GM18502 (cell line): Measurements from ENCODE around the gene ZNF487.
"Not testable (repeated sequence)": the region's sequence is repeated elsewhere in the genome, so short reads cannot be mapped to it uniquely, and the experiment has no call there.

Source experiments
- ATAC-seq: cut with Tn5 transposase; IDR thresholded peaks from one replicate; pipeline ENCODE4 v1.9.1; 2021; ENCODE audit warnings: mild to moderate bottlenecking; ENCODE audit not compliant: unreplicated experiment, poor library complexity

Gene ZNF487

DNA sequence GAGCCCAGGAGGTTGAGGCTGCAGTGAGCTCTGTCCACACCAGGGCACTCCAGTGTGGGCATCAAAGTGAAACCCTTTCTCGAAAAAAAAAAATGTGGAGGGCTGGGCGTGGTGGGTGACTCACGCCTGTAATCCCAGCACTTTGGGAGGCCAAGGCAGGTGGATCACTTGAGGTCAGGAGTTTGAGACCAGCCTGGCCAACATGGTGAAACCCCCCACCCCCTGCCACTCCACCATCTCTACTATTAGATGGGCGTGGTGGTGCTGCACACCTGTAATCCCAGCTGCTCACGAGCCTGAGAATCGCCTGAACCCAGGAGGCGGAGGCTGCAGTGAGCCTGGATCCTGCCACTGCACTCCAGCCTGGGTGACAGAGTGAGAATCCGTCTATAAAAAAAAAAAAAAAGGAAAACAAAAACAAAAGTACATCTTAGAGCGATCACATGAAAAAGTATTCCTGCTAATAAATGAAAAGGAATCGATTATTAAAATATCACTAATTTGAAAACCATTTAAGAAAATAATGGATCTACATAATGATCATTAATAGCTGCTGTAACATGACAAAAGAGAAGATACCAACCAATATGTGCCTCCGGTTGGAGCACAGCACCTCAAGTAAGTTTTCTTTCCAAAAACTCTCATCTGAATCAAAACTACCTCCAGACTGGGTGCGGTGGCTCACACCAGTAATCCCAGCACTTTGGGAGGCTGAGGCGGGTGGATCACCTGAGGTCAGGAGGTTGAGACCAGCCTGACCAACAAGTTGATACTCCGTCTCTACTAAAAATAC, 32.8 kb upstream of the ZNF487 start:
- no peak for ATAC-seq

GRCh38 chr10:43404704-43405084, 32.2 kb upstream of the ZNF487 start:
- no peak for ATAC-seq

DNA sequence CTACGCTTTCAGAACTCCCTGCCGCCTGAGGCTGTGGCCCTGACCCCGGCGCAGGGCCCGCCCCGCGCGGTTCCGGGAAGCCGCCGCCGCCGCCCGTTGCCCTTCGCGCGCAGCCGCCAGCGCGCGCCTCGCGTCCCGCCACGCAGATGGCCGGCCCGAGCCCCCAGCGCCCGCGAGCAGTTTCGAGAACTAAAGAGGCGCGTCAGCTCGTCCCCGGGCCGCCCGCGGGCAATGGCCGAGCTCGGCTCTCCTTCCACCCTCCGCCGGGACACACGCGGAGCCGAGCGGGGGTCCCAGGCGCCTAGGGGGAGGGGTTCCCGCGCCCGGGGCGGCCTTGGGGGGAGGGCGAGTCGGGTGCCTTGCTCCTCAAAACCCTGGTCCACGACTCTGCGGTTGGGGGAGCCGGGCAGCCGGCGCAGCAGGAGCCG, 29.7 kb upstream of the ZNF487 start:
- ATAC-seq: peak; percentile 28

- peak; percentile 54 for ATAC-seq
Observed at GRCh38 chr10:43407576-43408330, 29.2 kb upstream of the ZNF487 start.

DNA sequence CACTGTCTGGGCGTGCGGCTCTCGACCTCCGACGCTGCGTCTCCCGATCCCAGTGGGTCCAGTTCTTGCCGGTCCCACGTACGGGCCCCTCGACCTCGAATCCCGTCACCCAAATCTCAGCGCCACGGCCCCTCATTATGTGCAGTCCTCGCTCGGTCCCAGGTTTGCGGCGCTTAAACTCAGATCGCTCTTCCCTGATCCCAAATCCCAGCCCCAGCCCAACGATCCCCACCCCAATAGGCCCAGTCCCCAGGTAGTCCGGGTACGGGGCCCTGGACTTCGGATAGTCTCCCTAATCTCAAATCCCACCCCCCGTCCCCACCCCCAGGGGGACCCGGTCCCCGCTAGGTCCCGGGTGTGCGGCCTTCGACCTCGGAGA, 28.6 kb upstream of the ZNF487 start:
- ATAC-seq: no peak

DNA sequence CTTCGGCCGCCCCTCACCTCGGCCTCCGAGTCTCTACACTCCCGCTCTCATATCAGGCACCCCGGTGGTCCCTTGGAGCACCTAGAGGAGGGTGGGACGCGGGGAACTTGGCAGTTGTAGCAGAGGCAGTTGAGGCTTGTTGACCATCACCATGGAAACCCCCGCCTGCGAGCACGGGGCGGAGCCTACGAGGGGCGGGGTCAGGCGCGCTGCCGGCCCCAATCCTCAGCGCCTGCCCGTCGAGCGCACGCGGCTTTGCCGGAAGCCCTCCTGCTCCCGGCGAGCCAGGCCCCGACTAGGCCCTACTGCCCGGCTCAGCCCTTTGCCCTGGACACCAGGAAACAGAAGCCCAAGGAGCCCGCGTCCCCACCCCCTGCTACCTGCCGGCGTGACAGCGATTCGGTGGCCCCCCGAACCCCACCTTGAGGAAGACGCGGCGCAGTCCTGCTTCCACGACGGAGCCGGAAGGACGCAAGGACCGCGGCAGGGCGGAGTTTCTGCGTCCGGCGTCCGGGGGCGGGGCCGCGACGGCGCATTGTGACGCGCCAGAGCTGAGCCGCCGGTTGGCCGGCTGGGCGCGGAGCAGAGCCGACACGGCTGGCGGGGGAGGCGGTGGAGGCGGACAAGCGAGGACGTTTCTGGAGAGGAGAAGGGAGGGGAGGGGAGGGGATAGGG, 28.1 kb upstream of the ZNF487 start, which contains the start of gene HNRNPF:
Gene HNRNPF, minus strand, starts transcription at position 477 of the 675 bp plus-strand sequence. CDS start 21,302 bp downstream, outside the sequence.
- peak; percentile 71 for ATAC-seq

DNA sequence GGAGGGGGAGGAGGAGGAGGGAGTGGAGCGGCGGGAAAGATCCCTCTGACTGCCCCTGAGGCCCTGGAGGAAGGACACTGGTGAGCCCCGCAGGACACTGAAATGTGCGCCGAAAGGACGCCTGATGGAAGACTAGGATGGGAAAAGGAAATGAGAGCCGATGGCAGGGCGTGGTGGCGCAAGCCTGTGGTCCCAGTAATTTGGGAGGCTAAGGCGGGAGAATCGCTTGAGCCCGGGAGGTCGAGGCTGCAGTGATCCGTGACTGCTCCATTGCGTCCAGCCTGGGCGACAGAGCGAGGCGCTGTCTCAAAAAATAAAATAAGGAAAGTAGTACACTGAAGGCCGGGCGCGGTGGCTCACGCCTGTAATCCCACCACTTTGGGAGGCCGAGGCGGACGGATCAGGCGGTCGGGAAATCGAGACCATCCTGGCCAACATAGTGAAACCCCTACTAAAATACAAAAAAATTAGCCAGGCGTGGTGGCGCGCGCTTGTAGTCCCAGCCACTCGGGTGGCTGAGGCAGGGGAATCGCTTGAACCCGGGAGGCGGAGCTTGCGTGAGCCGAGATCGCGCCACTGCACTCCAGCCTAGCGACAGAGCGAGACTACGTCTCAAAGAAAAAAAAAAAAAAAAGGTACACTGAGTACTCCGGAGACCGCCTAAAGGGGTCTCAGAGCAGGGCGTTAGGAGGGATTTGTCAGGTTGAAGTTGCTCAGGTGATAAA, 27.4 kb upstream of the ZNF487 start:
- ATAC-seq: no peak

DNA sequence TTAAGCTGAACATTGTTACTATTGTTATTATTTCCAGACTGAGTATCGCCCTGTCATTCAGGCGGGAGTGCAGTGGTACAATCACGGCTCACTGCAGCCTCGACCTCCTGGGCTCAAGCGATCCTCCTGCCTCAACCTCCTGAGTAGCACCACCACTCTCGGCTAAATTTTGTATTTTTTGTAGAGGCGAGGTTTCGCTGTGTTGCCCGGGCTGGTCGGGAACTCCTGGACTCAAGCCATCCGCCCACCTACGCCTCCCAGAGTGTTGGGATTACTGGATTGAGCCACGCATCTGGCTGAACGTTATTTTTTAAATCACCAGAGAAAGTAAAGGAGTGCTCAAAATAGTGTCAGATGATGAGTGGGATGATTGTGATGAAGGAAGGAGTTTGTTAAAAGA, 26.6 kb upstream of the ZNF487 start:
- ATAC-seq: no peak

- ATAC-seq: no peak
Observed at GRCh38 chr10:43411536-43411935, 25.4 kb upstream of the ZNF487 start.

- ATAC-seq: no peak
Observed at GRCh38 chr10:43415544-43415943, 21.4 kb upstream of the ZNF487 start.

- ATAC-seq: no peak
Observed at GRCh38 chr10:43417950-43418768, 18.8 kb upstream of the ZNF487 start.

DNA sequence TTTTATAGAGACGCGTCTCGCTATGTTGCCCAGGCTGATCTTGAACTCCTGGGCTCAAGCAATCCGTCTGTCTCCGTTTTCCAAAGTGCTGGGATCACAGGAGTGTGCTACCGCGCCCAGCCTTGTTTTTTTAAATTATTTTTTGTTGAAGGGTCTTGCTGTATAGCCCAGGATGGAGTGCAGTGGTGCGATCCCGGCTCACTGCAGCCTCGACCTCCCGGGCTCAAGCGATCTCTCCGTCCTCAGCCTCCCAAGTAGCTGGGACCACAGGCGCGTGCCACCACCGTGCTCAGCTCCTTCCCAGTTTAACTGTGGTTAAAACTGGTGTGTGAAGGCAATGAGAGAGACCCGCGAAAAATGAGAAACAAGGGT, 16.9 kb upstream of the ZNF487 start:
- no peak for ATAC-seq

- peak; percentile 84 for ATAC-seq
Observed at GRCh38 chr10:43420369-43421200, 16.3 kb upstream of the ZNF487 start.

DNA sequence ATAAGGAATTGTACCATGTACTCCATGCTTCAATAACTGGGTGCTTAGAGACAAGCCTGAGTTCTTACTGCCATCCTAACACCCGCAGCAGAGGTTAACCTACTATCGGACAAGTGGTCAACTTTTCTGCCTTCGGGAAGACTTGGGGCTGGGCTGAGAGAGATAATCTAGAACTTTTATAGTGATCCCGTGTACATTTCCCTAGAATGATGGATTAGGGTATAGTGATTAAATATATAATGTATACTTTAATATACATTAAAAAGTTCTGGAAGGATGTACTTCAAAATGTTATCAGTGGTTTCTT, 15.8 kb upstream of the ZNF487 start:
- ATAC-seq: no peak

DNA sequence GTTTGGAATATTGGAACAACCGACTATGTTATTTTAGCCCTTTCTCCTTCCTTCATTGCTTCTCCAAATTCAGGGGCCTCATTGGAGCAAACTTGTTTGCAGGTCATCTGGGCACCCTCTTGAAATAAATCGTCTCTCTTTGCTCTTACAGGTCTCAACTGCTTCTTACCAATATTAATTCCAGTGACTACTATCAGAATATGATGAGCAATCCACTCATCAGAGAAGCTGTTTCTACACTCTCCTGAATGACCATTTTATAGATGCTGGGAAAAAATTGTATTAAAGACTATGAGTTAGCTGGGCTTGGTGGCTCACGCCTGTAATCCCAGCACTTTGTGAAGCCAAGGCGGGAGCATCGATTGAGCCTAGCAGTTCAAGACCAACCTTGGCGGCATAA, 15.4 kb upstream of the ZNF487 start:
- ATAC-seq: no peak

DNA sequence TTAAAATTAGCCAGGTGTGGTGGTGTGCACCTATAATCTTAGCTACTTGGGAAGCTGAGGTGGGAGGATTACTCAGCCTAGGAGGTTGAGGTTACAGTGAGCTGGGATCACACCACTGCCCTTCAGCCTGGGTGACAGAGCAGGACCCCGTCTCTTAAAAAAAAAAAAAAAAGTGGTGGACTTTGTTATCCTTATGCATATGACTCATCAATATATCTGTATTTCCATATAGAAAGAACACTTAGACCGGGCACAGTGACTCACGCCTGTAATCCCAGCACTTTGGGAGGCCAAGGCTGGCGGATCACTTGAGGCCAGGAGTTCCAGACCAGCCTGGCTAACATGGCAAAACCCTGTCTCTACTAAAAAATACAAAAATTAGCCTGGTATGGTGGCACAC, 15.0 kb upstream of the ZNF487 start:
- not testable (repeated sequence) for ATAC-seq

GRCh38 chr10:43424416-43424815, 12.5 kb upstream of the ZNF487 start:
- ATAC-seq: no peak

DNA sequence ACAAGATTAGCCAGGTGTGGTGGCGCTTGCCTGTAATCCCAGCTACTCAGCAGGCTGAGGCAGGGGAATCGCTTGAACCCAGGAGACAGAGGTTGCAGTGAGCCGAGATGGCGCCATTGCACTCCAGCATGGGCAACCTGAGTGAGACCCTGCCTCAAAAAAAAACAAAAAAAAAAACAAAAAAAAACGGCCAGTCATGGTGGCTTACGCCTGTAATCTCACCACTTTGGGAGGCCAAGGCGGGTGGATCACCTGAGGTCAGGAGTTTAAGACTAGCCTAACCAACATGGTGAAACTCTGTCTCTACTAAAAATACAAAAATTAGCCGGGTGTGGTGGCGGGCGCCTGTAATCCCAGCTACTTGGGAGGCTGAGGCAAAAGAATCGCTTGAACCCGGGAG, 10.4 kb upstream of the ZNF487 start:
- ATAC-seq: not testable (repeated sequence)
